Cortex of kidney (tissue), 1 donor: ENCODE measurements around the gene RGS3.

ENCODE experiments used
- DNase-seq: peaks from one replicate; lab custom pipeline; 2025; lab: John Stamatoyannopoulos, UW

The RGS3 gene

GRCh38 chr9:113600871-113601614 is 137.5 kb downstream of the RGS3 start:
- no peak for DNase-seq

- no peak for DNase-seq
These were observed 138.1 kb downstream of the RGS3 start for GRCh38 chr9:113601656-113602055.

GRCh38 chr9:113602126-113603047 is 138.9 kb downstream of the RGS3 start:
- no peak for DNase-seq

GRCh38 chr9:113603048-113603375 is 139.5 kb downstream of the RGS3 start:
- DNase-seq, result no peak

GRCh38 chr9:113603773-113604172 is 140.2 kb downstream of the RGS3 start:
- no peak for DNase-seq

GRCh38 chr9:113604393-113604792 is 140.9 kb downstream of the RGS3 start:
- no peak for DNase-seq

- no peak for DNase-seq
These were observed 143.0 kb downstream of the RGS3 start for GRCh38 chr9:113606510-113606909.

- DNase-seq, result no peak
These were observed 144.7 kb downstream of the RGS3 start for GRCh38 chr9:113608082-113608685.

GRCh38 chr9:113609562-113610318 is 146.2 kb downstream of the RGS3 start:
- DNase-seq, result no peak

GRCh38 chr9:113611461-113612215 is 148.1 kb downstream of the RGS3 start:
- DNase-seq, result no peak

GRCh38 chr9:113612216-113612747 is 148.8 kb downstream of the RGS3 start:
- no peak for DNase-seq

- no peak for DNase-seq
These were observed 149.3 kb downstream of the RGS3 start for GRCh38 chr9:113612828-113613227.

- no peak for DNase-seq
These were observed 150.4 kb downstream of the RGS3 start for GRCh38 chr9:113613815-113614413.

- no peak for DNase-seq
These were observed 151.5 kb downstream of the RGS3 start for GRCh38 chr9:113614843-113615648.

- DNase-seq, result no peak
These were observed 152.6 kb downstream of the RGS3 start for GRCh38 chr9:113616116-113616515.

- DNase-seq, result no peak
These were observed 153.3 kb downstream of the RGS3 start for GRCh38 chr9:113616621-113617496.

GRCh38 chr9:113617550-113617949 is 154.0 kb downstream of the RGS3 start:
- no peak for DNase-seq

- no peak for DNase-seq
These were observed 155.4 kb downstream of the RGS3 start for GRCh38 chr9:113618836-113619490.
